Prostate gland (tissue), 2 donors: ENCODE data around the gene PRKAR1B. TPM values are rescaled to one million over a fixed set of nuclear protein-coding genes. Genes with fewer than 3 reads are reported as not detected.

Experiments
- DNase-seq: peaks from one replicate; pipeline ENCODE4 v3.0.0-alpha.2; 2019; ENCODE audit warnings: low spot score
- H3K27ac ChIP-seq, 2 donors: fragments of 200-600 bp; sonication (generic); 2 replicates each; pipeline ENCODE4 v1.5.1; 2017 to 2019
- H3K27me3 ChIP-seq: fragments of 200-600 bp; sonication (generic); replicated peaks from 2 replicates; pipeline ENCODE4 v1.5.1; 2019; ENCODE audit not compliant: insufficient read depth
- H3K36me3 ChIP-seq, 2 donors: fragments of 200-600 bp; sonication (generic); 1 replicate in 1 of 2; 2 replicates in 1 of 2; pipeline versions ENCODE4 v1.5.1 to v1.8.1; 2017 to 2019
- H3K4me1 ChIP-seq: fragments of 200-600 bp; sonication (generic); replicated peaks from 2 replicates; pipeline ENCODE4 v1.5.1; 2019
- H3K4me3 ChIP-seq, 2 donors: fragments of 200-600 bp; sonication (generic); 2 replicates each; pipeline ENCODE4 v1.5.1; 2017 to 2019
- H3K9me3 ChIP-seq: fragments of 200-600 bp; sonication (generic); 2 replicates; pipeline ENCODE4 v1.5.1; 2017
- CTCF ChIP-seq, 4 experiments: fragments of 200-600 bp in 2 of 4; fragments of 450-650 bp in 2 of 4; sonication (generic) in 2 of 4; IDR thresholded peaks; 1 replicate in 3 of 4; 2 replicates in 1 of 4; pipeline ENCODE4 v1.5.1; 2016 to 2019; ENCODE audit warnings: antibody characterized with exemption in 4 of 4, mild to moderate bottlenecking in 2 of 4, moderate library complexity in 2 of 4
- POLR2A ChIP-seq: fragments of 450-650 bp; IDR thresholded peaks from one replicate; pipeline ENCODE4 v1.6.1; 2016; ENCODE audit warnings: antibody characterized with exemption, mild to moderate bottlenecking
- POLR2AphosphoS5 ChIP-seq: sonication (generic); formaldehyde crosslinking; IDR thresholded peaks from one replicate; pipeline ENCODE4 v1.6.1; 2017; ENCODE audit warnings: antibody characterized with exemption
- WGBS: methylation state at CpG from one replicate; pipeline ENCODE4 v1.1.5; 2018; 5-methylcytosine and 5-hydroxymethylcytosine counted together
- intact Hi-C: fragments of 100-400 bp; cut with DNase I; formaldehyde crosslinking; loops from one replicate; pipeline ENCODE4 v1.14.2; 2022
- total RNA-seq, 2 donors: library from RNA; depleted of rRNA; stranded (reverse); fragments of >200 nt; gene quantifications; one replicate each; pipeline ENCODE4 v1.1.0, GENCODE V29; 2016

The PRKAR1B gene
- total RNA-seq, 2 donors from 2014 or later, result 20.2 to 44.8 TPM

- no peak for DNase-seq
- H3K4me1 ChIP-seq, result no peaks in the 10 kb centered on the region
- no peak overlapping the region for H3K27ac ChIP-seq
- no peaks in the 10 kb centered on the region for H3K9me3 ChIP-seq
- H3K4me3 ChIP-seq, result no peak overlapping the region
- WGBS, result 61% methylated on average over 10 of the region's 10 CpGs
- no peak for TF ChIP-seq CTCF (IDR thresholded peaks at IDR 0.05)
- TF ChIP-seq POLR2A, result no peak
- no peak for TF ChIP-seq POLR2AphosphoS5
- H3K36me3 ChIP-seq, result no peaks in the 10 kb centered on the region
- H3K27me3 ChIP-seq, result no peaks in the 10 kb centered on the region
- intact Hi-C loops, result no loop called here
Observed at GRCh38 chr7:716222-716621, 10.9 kb downstream of the PRKAR1B start.

GRCh38 chr7:714251-714671, 12.8 kb downstream of the PRKAR1B start:
- Histone ChIP-seq H3K4me3 (no peak overlapping the region), H3K27ac (no peak overlapping the region), H3K36me3 (no peaks in the 10 kb centered on the region), H3K9me3 (no peaks in the 10 kb centered on the region), H3K4me1 (no peaks in the 10 kb centered on the region), H3K27me3 (no peaks in the 10 kb centered on the region)
- intact Hi-C loops, result no loop called here
- TF ChIP-seq POLR2AphosphoS5, result no peak
- no peak for TF ChIP-seq POLR2A
- TF ChIP-seq CTCF (IDR thresholded peaks at IDR 0.05), result no peak
- WGBS, result 82% methylated on average over 13 of the region's 13 CpGs
- no peak for DNase-seq

GRCh38 chr7:713488-714230, 13.4 kb downstream of the PRKAR1B start:
- 92% methylated on average over 16 of the region's 16 CpGs for WGBS
- no peak overlapping the region for H3K4me3 ChIP-seq
- H3K27ac ChIP-seq, result no peak overlapping the region
- no peaks in the 10 kb centered on the region for H3K4me1 ChIP-seq
- intact Hi-C loops, result no loop called here
- DNase-seq, result no peak
- no peaks in the 10 kb centered on the region for H3K27me3 ChIP-seq
- H3K36me3 ChIP-seq, result no peaks in the 10 kb centered on the region
- no peak for TF ChIP-seq POLR2A
- no peak for TF ChIP-seq CTCF (IDR thresholded peaks at IDR 0.05)
- no peak for TF ChIP-seq POLR2AphosphoS5
- H3K9me3 ChIP-seq, result no peaks in the 10 kb centered on the region

GRCh38 chr7:713139-713457, 14.0 kb downstream of the PRKAR1B start:
- Histone ChIP-seq H3K9me3 (no peaks in the 10 kb centered on the region), H3K4me3 (no peak overlapping the region), H3K27ac (no peak overlapping the region), H3K4me1 (no peaks in the 10 kb centered on the region), H3K27me3 (no peaks in the 10 kb centered on the region), H3K36me3 (no peaks in the 10 kb centered on the region)
- 73% methylated on average over 9 of the region's 9 CpGs for WGBS
- no peak for DNase-seq
- TF ChIP-seq POLR2AphosphoS5 (no peak), CTCF (IDR thresholded peaks at IDR 0.05) (no peak), POLR2A (no peak)
- intact Hi-C loops, result no loop called here
